CD14-positive monocyte (primary cell): ENCODE measurements around the gene RAB6A. TPM values are rescaled to one million over a fixed set of nuclear protein-coding genes. Genes with fewer than 3 reads are reported as not detected.
A peak's percentile ranks its signal among the peaks of the same experiment; 100 is the strongest.

Experiments
- DNase-seq, 3 donors: peaks; one replicate each; pipeline ENCODE4 v3.0.0-alpha.2; 2011 to 2022
- H2AFZ ChIP-seq: 2 replicates; pipeline ENCODE4 v1.6.0; 2012; ENCODE audit warnings: mild to moderate bottlenecking, low read depth, low read length, inconsistent platforms; ENCODE audit not compliant: insufficient read depth, poor library complexity, severe bottlenecking
- H3K27ac ChIP-seq, 2 donors: 1 replicate in 1 of 2; 2 replicates in 1 of 2; pipeline ENCODE4 v1.5.1; 2012 to 2013; ENCODE audit warnings: low read length in 2 of 2, control low read depth in 1 of 2, inconsistent platforms in 1 of 2, low read depth in 1 of 2, mild to moderate bottlenecking in 1 of 2
- H3K27me3 ChIP-seq, 2 donors: one replicate each; pipeline versions ENCODE4 v1.6.0 to v1.6.1; 2011 to 2013; ENCODE audit warnings: low read length in 2 of 2; ENCODE audit not compliant: control insufficient read depth in 2 of 2, insufficient read depth in 2 of 2
- H3K36me3 ChIP-seq, 2 donors: replicated peaks in 1 of 2; 1 replicate in 1 of 2; 2 replicates in 1 of 2; pipeline versions ENCODE4 v1.5.1 to v1.6.1; 2012 to 2013; ENCODE audit warnings: low read length in 2 of 2, control low read depth in 1 of 2, inconsistent platforms in 1 of 2, mild to moderate bottlenecking in 1 of 2; ENCODE audit not compliant: insufficient read depth in 2 of 2, control insufficient read depth in 1 of 2
- H3K4me1 ChIP-seq, 2 donors: 1 replicate in 1 of 2; 2 replicates in 1 of 2; pipeline versions ENCODE4 v1.5.1 to v1.6.1; 2012 to 2013; ENCODE audit warnings: low read length in 2 of 2, control low read depth in 1 of 2, inconsistent platforms in 1 of 2, mild to moderate bottlenecking in 1 of 2, moderate library complexity in 1 of 2; ENCODE audit not compliant: insufficient read depth in 2 of 2, control insufficient read depth in 1 of 2
- H3K4me2 ChIP-seq: replicated peaks from 2 replicates; pipeline ENCODE3; 2012; ENCODE audit warnings: low read length, moderate library complexity, mild to moderate bottlenecking; ENCODE audit not compliant: poor library complexity, severe bottlenecking; ENCODE audit errors: extremely low read depth
- H3K4me3 ChIP-seq, 3 experiments: fragments of 200-600 bp in 1 of 3; sonication (generic) in 1 of 3; replicated peaks in 1 of 3; 1 replicate in 2 of 3; 2 replicates in 1 of 3; pipeline ENCODE4 v1.5.1; 2011 to 2013; ENCODE audit warnings: low read length in 3 of 3, mild to moderate bottlenecking in 3 of 3, control low read depth in 2 of 3, low read depth in 2 of 3, inconsistent platforms in 1 of 3, moderate library complexity in 1 of 3
- H3K79me2 ChIP-seq: 2 replicates; pipeline ENCODE4 v1.6.0; 2012; ENCODE audit warnings: mild to moderate bottlenecking, control low read depth, inconsistent platforms, low read length, moderate library complexity; ENCODE audit not compliant: insufficient read depth
- H3K9ac ChIP-seq: 2 replicates; pipeline ENCODE4 v1.6.0; 2017; ENCODE audit warnings: low read length, mild to moderate bottlenecking; ENCODE audit not compliant: insufficient read depth, poor library complexity, severe bottlenecking
- H3K9me3 ChIP-seq, 2 donors: replicated peaks in 1 of 2; 1 replicate in 1 of 2; 2 replicates in 1 of 2; pipeline versions ENCODE4 v1.5.1 to v1.6.1; 2012 to 2013; ENCODE audit warnings: low read length in 2 of 2, control low read depth in 1 of 2; ENCODE audit not compliant: control insufficient read depth in 1 of 2, insufficient read depth in 1 of 2
- H4K20me1 ChIP-seq: 2 replicates; pipeline ENCODE4 v1.6.0; 2012; ENCODE audit warnings: mild to moderate bottlenecking, low read length, control low read depth, moderate library complexity; ENCODE audit not compliant: insufficient read depth
- H3K27ac Mint-ChIP-seq, 7 donors: one replicate each; pipeline ENCODE4 v1.8.0; 2020; ENCODE audit warnings: mild to moderate bottlenecking in 7 of 7, mixed read lengths in 7 of 7, moderate library complexity in 6 of 7, inconsistent platforms in 2 of 7
- H3K27me3 Mint-ChIP-seq, 3 donors: one replicate each; pipeline ENCODE4 v1.8.0; 2021 to 2022; ENCODE audit warnings: low read depth in 3 of 3, mild to moderate bottlenecking in 3 of 3, mixed read lengths in 3 of 3, moderate library complexity in 3 of 3, inconsistent platforms in 1 of 3
- H3K36me3 Mint-ChIP-seq, 2 donors: one replicate each; pipeline ENCODE4 v1.8.0; 2020; ENCODE audit warnings: mixed read lengths in 2 of 2, inconsistent platforms in 1 of 2, mild to moderate bottlenecking in 1 of 2
- H3K4me1 Mint-ChIP-seq: one replicate; pipeline ENCODE4 v1.8.0; 2020; ENCODE audit warnings: mild to moderate bottlenecking, mixed read lengths
- H3K4me3 Mint-ChIP-seq, 2 donors: one replicate each; pipeline ENCODE4 v1.8.0; 2020; ENCODE audit warnings: mild to moderate bottlenecking in 2 of 2, mixed read lengths in 2 of 2, moderate library complexity in 1 of 2
- H3K9me3 Mint-ChIP-seq, 7 donors: one replicate each; pipeline ENCODE4 v1.8.0; 2020 to 2022; ENCODE audit warnings: mixed read lengths in 7 of 7, mild to moderate bottlenecking in 6 of 7, moderate library complexity in 6 of 7, inconsistent platforms in 2 of 7
- CTCF ChIP-seq: fragments of 200-600 bp; IDR thresholded peaks from one replicate; pipeline ENCODE4 v1.8.0; 2022; ENCODE audit warnings: antibody characterized with exemption, mild to moderate bottlenecking
- whole genome bisulfite sequencing: methylation state at CpG from one replicate; pipeline ENCODE4 v1.1.5; 2013; ENCODE audit warnings: missing lambda C conversion rate; ENCODE audit not compliant: insufficient coverage; 5-methylcytosine and 5-hydroxymethylcytosine counted together
- intact Hi-C, 2 donors: fragments of 100-400 bp; cut with micrococcal nuclease; formaldehyde crosslinking; loops; one replicate each; pipeline versions ENCODE4 v1.15.0 to v1.15.1; 2023
- polyA plus RNA-seq, 3 donors: library from polyadenylated mRNA; depleted of rRNA in 1 of 3; unstranded in 2 of 3; stranded (reverse) in 1 of 3; fragments of 300-500 nt in 2 of 3; fragments of >200 nt in 1 of 3; fragmentation: Illumina TruSeq in 2 of 3; gene quantifications; 1 replicate in 2 of 3; 2 replicates in 1 of 3; pipeline ENCODE4 v1.2.3, GENCODE V29; 2012 to 2021

The RAB6A gene
- polyA plus RNA-seq, 3 donors = 38.3 to 91.3 (median 78.6) TPM

GRCh38 chr11:73637012-73637411 is 123.9 kb downstream of the RAB6A start:
- Mint-ChIP-seq H3K27ac (no peak overlapping the region), H3K36me3 (no peaks in the 10 kb centered on the region), H3K9me3 (peaks cover 0 to 8% (median 3%) of the 10 kb centered on the region in 7 donors), H3K4me3 (no peak overlapping the region), H3K27me3 (peaks cover 1 to 6% (median 5%) of the 10 kb centered on the region in 3 donors), H3K4me1 (peaks cover 12% of the 10 kb centered on the region)
- no peak overlapping the region for H3K4me3 ChIP-seq
- no peaks in the 10 kb centered on the region for H4K20me1 ChIP-seq
- DNase-seq = no peak
- H3K79me2 ChIP-seq = no peaks in the 10 kb centered on the region
- no peak for TF ChIP-seq CTCF
- peak overlapping the region; percentile 17 for H2AFZ ChIP-seq
- H3K27ac ChIP-seq = no peak overlapping the region
- no CpG with 5 or more reads among the region's 1 CpG for WGBS
- H3K9ac ChIP-seq = no peak overlapping the region
- H3K4me2 ChIP-seq = no peak overlapping the region
- H3K27me3 ChIP-seq = no peaks in the 10 kb centered on the region
- peaks cover 0 to 4% of the 10 kb centered on the region in 2 donors for H3K9me3 ChIP-seq
- no peaks in the 10 kb centered on the region for H3K36me3 ChIP-seq
- no peaks in the 10 kb centered on the region for H3K4me1 ChIP-seq
- intact Hi-C loops = no loop called here

GRCh38 chr11:73636249-73636648 is 124.6 kb downstream of the RAB6A start:
- Mint-ChIP-seq H3K4me1 (peaks cover 12% of the 10 kb centered on the region), H3K9me3 (peaks cover 0 to 8% (median 4%) of the 10 kb centered on the region in 7 donors), H3K27me3 (peaks cover 1 to 6% (median 5%) of the 10 kb centered on the region in 3 donors), H3K27ac (no peak overlapping the region), H3K4me3 (no peak overlapping the region), H3K36me3 (no peaks in the 10 kb centered on the region)
- no peak for DNase-seq
- H3K27ac ChIP-seq = no peak overlapping the region
- no peaks in the 10 kb centered on the region for H3K36me3 ChIP-seq
- no peak overlapping the region for H3K4me3 ChIP-seq
- H3K27me3 ChIP-seq = no peaks in the 10 kb centered on the region
- no peak overlapping the region for H2AFZ ChIP-seq
- no peaks in the 10 kb centered on the region for H3K4me1 ChIP-seq
- H3K9me3 ChIP-seq = peaks cover 0 to 4% of the 10 kb centered on the region in 2 donors
- H3K4me2 ChIP-seq = no peak overlapping the region
- H4K20me1 ChIP-seq = no peaks in the 10 kb centered on the region
- no peak overlapping the region for H3K9ac ChIP-seq
- 100% methylated on average over 4 of the region's 5 CpGs for WGBS
- intact Hi-C loops = no loop called here
- no peak for TF ChIP-seq CTCF
- H3K79me2 ChIP-seq = no peaks in the 10 kb centered on the region
